Measurements from ENCODE around the gene FTO.

FTO gene

DNA sequence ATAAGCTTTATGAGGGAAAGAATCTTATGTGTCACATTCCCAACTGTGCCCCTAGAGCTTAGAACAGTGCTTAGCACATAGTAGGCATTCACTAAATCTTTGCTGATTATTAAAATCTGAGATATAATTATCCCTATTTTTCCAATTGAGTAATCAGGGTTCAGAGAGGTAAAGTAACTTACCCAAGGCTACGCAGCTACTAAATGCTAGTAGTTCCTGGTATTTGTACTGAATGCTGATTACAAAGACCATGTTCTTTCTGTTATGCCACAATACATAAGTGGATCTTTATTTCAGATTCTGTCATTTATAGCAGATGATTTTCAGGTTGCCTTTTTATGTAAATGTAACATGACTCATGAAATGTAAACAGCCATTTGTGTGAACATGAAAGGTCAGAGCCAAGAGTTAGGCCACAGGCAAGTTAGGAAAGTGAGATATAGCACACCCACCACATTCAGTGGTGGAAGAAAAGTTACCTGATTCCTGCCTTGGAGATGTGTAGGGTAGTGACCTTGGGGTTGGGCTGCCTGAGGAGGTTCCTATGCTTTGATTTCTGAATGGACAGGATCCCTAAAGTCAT is 77.2 kb downstream of the FTO start:
- peak; percentile 97 for TF ChIP-seq JUND (IDR thresholded peaks at IDR 0.05; ENCODE audit: low read depth)
- peak in 1 of 2 experiments; percentile 68 for DNase-seq (ENCODE audit: low read depth in 1 of 2, low spot score in 1 of 2)
- in situ Hi-C loops (cut with HindIII; ENCODE audit: low pct_unique_long_range_greater_than_20kb, low sequenced_read_pairs) = no loop called here

DNA sequence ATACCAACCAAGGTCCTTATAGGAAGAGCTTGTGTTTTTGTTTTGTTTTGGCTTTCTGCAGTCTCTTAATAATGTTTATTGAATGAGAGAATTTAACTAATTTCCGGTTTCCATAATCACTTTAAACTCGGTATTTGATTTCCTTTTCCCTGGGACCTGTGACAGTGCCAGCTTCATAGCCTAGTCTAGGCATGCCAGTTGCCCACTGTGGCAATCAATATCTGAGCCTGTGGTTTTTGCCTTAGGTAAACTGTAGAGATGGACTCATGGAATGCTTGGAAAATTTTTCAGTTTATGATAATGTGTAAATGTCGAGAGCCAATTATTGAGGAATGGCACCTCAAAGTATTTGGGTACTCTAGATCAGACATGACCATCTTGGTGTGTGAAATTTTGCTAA is 78.2 kb downstream of the FTO start:
- in situ Hi-C loops (cut with HindIII; ENCODE audit: low pct_unique_long_range_greater_than_20kb, low sequenced_read_pairs) = no loop called here
- peak; percentile 23; the same call in 1 of the 2 replicates for TF ChIP-seq JUND (IDR thresholded peaks at IDR 0.05; ENCODE audit: low read depth)

DNA sequence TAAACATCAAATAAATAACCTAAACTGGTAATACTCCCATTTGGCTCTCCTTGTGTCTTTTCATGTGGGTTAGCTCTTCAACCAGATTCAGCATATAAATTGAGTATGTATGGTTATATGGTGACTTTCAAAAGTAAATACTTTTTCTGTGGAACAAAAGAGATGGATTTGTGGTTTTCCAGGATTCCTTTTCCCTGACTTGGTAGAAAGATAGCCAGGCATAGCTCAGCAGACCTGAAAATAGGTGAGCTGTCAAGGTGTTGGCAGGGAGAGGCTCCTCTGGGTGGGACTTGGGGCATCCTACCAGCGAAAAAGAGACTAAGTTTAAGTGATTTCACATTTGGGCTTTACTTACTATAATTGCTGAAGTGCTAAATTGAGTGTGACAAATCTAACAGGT is 80.3 kb downstream of the FTO start:
- TF ChIP-seq JUND (IDR thresholded peaks at IDR 0.05; ENCODE audit: low read depth) = no peak
- no peak for DNase-seq (ENCODE audit: low read depth in 1 of 2, low spot score in 1 of 2)
- in situ Hi-C loops (cut with HindIII; ENCODE audit: low pct_unique_long_range_greater_than_20kb, low sequenced_read_pairs) = no loop called here

More for the DNA sequence above, 78.2 kb downstream of the FTO start:
- peak in 1 of 2 experiments; percentile 33 for DNase-seq (ENCODE audit: low read depth in 1 of 2, low spot score in 1 of 2)

DNA sequence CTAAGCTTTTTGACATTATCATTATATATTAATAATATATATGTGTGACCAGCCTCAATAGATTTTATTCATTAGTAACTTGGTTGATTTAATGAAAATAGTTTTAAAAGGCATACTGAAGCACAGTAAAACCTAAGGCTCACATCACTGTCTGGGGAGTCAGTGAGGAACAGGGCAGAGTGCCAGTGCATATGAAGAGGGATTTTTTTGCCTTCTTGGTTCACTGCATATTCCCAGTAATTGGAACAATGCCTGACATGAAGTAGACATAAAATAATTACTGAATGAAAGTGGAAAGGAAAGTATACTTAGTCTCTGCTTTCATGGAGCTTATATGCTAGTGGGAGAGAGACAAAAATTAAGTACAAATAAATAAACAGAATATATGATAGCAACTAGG is 81.1 kb downstream of the FTO start:
- in situ Hi-C loops (cut with HindIII; ENCODE audit: low pct_unique_long_range_greater_than_20kb, low sequenced_read_pairs) = no loop called here
- no peak for TF ChIP-seq JUND (IDR thresholded peaks at IDR 0.05; ENCODE audit: low read depth)
- no peak for DNase-seq (ENCODE audit: low read depth in 1 of 2, low spot score in 1 of 2)

DNA sequence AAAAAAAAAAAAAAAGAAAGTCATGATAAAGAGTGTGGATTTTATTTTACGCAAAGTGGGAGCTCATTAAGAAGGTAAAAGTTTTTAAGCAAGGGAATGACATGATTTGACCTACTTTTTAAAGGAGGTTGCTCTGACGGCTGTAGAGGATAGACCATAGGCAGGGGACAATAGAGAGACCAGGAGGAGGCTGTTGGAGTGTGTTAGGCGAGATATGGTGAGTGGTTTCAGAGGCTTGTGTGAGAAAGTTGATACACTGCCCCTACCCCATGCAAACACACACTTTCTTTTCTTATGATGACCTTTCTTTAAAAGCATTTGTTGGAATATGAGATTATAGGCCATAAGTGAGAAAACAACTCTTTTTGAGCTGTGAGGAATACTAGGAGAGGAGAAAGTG is 82.0 kb downstream of the FTO start:
- DNase-seq (ENCODE audit: low read depth in 1 of 2, low spot score in 1 of 2) = no peak
- TF ChIP-seq JUND (IDR thresholded peaks at IDR 0.05; ENCODE audit: low read depth) = no peak
- in situ Hi-C loops (cut with HindIII; ENCODE audit: low pct_unique_long_range_greater_than_20kb, low sequenced_read_pairs) = no loop called here

DNA sequence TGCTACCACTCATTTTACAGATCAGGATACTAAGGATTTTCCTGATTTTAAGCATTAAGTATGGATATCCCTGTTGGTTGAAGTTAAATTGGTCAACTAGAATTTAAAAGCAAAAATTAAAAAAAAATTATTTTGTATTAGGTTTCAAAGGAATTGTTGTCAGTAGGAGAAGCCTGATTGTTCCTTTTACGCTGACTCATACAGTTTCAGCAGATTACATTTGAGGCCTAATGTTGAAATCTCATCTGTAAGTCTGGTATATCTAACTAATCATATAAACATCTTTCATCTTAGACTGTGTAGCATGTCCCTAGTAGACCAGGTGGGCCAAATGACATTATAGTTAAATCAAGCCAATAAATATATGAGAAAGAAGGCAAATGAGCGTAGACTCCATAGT is 83.5 kb downstream of the FTO start:
- no peak for TF ChIP-seq JUND (IDR thresholded peaks at IDR 0.05; ENCODE audit: low read depth)
- in situ Hi-C loops (cut with HindIII; ENCODE audit: low pct_unique_long_range_greater_than_20kb, low sequenced_read_pairs) = no loop called here

DNA sequence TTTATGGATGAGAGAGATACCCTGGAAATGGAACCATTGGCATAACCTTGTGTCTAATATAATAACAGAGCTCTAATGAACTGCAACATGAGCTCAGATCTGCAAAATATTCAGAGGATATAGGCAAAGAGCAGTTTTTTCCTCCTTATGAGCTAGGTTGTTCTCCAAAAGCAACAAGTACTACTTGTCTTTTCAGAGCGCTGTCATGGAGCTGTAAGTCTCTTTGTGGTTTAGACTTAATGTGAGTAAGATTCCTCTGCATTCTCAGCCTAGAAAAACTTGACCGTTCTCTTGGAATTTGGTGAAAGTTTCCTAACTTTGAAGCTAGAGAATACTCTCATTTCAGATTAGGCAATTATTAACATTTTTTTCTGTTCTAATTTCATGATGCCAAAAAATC is 85.2 kb downstream of the FTO start:
- in situ Hi-C loops (cut with HindIII; ENCODE audit: low pct_unique_long_range_greater_than_20kb, low sequenced_read_pairs) = no loop called here
- no peak for DNase-seq (ENCODE audit: low read depth in 1 of 2, low spot score in 1 of 2)
- TF ChIP-seq JUND (IDR thresholded peaks at IDR 0.05; ENCODE audit: low read depth) = no peak

More for the DNA sequence above, 83.5 kb downstream of the FTO start:
- no peak for DNase-seq (ENCODE audit: low read depth in 1 of 2, low spot score in 1 of 2)

DNA sequence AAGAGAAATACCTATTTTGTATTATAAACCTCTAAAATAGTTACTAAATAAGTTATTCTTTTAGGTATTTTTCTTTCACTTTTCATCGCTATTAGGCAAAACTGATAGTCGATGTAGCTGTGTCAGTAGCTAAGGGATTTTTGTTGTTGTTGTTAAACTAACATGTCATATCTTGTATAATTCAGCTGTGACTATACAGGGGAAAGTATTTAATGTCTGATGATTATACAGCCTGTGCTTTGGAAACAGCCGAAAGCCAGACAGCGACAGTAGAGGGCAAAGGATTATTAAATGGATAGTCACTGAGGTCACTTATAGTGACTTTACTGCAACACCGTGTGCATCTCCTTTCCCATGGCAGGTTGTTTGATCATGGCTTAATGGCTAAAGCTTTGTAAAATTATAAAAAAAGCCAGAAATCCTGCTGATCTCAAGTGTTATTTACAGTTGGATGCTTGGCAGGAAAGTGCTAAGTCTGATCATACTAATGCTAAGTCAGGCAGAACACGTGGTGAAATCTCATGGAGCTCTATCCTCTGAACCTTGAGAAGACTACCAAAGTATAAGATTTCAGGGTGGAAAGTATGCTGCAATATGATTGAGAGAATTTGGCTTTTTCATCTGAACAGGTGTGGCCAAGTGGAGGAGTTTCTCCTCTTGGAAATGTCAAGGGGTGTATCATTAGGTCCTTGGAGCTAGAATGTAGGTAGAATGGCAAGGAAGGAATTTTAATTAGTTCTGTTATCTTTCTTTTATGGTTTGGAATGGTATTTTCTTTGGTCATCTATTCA is 88.4 kb downstream of the FTO start:
- TF ChIP-seq JUND (IDR thresholded peaks at IDR 0.05; ENCODE audit: low read depth) = no peak
- DNase-seq (ENCODE audit: low read depth in 1 of 2, low spot score in 1 of 2) = no peak
- in situ Hi-C loops (cut with HindIII; ENCODE audit: low pct_unique_long_range_greater_than_20kb, low sequenced_read_pairs) = no loop called here

DNA sequence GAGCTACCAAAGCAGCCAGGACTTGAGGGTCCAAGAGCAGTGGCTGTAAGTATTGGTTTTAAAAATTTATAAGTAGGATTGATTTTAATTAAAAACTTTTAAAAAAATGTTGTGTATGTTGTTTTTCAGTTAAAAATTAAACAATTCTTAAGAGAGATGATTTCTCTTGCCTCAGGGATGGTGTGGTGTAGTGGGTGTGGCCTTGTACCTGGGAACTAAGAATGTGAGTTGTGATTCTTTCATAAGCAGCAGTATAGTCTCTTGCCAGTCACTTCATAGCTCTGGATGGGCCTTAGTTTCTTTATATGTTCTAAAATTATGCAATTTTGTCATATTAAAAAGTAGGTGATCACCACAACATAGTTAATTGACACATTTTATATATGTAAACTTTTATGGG is 99.5 kb downstream of the FTO start:
- DNase-seq (ENCODE audit: low read depth in 1 of 2, low spot score in 1 of 2) = no peak
- TF ChIP-seq JUND (IDR thresholded peaks at IDR 0.05; ENCODE audit: low read depth) = no peak
- in situ Hi-C loops (cut with HindIII; ENCODE audit: low pct_unique_long_range_greater_than_20kb, low sequenced_read_pairs) = no loop called here

DNA sequence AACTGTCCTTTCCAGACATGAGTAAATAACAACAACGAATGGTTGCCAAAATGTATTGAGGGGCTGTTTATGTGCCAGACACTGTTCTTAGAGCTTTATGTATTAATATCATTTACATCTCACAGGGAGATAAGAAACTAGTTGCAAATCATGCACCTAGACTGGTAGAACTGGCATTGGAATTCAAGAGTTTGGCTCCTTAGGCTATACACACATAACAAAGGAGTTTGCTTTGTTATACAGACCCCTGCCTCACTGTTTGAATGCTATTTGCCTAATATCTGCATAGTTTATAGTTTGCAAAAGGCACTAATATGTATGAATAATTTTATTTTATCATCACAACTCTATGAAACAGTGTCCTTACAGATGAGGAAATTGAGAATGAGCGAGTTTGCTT is 100.0 kb downstream of the FTO start:
- TF ChIP-seq JUND (IDR thresholded peaks at IDR 0.05; ENCODE audit: low read depth) = peak; percentile 22; the same call in 1 of the 2 replicates
- no peak for DNase-seq (ENCODE audit: low read depth in 1 of 2, low spot score in 1 of 2)
- in situ Hi-C loops (cut with HindIII; ENCODE audit: low pct_unique_long_range_greater_than_20kb, low sequenced_read_pairs) = no loop called here

DNA sequence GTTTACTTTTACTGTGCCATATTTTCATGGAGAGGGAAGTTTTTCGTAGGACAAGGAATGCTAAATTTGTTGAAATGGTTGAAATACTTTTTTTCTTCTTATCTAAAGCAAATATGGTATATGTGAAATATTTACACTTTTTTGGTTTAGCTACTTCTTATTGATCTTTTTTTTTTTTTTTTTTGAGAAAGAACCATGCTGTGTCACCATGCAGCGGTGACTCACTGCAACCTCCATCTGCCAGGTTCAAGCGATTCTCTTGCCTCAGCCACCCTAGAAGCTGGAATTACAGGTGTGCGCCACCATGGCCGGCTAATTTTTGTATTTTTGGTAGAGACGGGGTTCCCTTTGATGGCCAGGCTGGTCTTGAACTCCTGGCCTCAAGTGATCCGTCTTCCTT is 100.5 kb downstream of the FTO start:
- in situ Hi-C loops (cut with HindIII; ENCODE audit: low pct_unique_long_range_greater_than_20kb, low sequenced_read_pairs) = no loop called here
- DNase-seq (ENCODE audit: low read depth in 1 of 2, low spot score in 1 of 2) = no peak
- TF ChIP-seq JUND (IDR thresholded peaks at IDR 0.05; ENCODE audit: low read depth) = no peak

DNA sequence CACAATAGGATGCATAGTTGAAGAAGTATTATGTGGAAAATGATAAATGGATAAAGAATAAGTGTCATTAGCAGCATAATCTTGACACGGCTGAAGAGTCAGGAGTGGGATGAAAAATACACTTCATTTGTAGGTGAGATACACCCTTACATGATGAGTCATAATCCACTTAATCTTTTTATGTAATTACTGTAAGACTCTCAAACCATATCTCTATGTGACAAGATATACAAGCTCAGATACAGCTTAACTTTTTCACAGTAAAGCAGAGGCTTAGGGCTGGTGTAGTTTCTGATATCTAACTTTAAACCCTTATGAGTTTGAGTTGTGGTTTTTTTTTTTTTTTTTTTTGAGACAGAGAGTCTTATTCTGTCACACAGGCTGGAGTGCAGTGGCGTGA is 101.2 kb downstream of the FTO start:
- no peak for TF ChIP-seq JUND (IDR thresholded peaks at IDR 0.05; ENCODE audit: low read depth)
- DNase-seq (ENCODE audit: low read depth in 1 of 2, low spot score in 1 of 2) = no peak
- in situ Hi-C loops (cut with HindIII; ENCODE audit: low pct_unique_long_range_greater_than_20kb, low sequenced_read_pairs) = no loop called here

DNA sequence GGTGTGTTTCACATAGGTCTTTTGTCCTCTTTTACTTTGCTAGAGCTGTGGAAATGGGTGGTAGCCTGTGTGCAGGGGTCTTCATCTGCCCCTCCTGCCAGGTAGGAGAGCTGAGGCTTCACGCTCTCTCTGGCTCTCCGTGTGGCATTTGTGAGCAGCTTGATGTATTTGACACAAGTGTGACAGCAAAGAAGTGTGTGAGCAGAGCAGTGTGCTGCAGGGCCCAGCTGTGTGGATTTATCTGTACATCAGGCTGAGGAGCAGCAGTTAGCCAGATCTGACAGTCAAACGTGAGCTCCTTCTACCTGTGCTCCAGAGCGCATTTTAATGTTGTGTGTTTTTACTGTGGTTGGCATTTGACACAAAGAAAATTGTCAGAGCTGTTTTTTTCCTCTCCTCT is 101.8 kb downstream of the FTO start:
- TF ChIP-seq JUND (IDR thresholded peaks at IDR 0.05; ENCODE audit: low read depth) = no peak
- DNase-seq (ENCODE audit: low read depth in 1 of 2, low spot score in 1 of 2) = no peak
- in situ Hi-C loops (cut with HindIII; ENCODE audit: low pct_unique_long_range_greater_than_20kb, low sequenced_read_pairs) = no loop called here

Data from T47D (cell line).